Stimulated activated CD8-positive, alpha-beta memory T cell treated with anti-CD3 and anti-CD28 coated beads, Interleukin-12 subunit alpha, Interleukin-12 subunit beta, amount 100 ng/mL, for 1 hour (primary cell): ENCODE measurements around the gene EGR4.
"Not testable (repeated sequence)": the region's sequence is repeated elsewhere in the genome, so short reads cannot be mapped to it uniquely, and the experiment has no call there.

Experiments used
- DNase-seq: peaks from one replicate; pipeline ENCODE4 v3.0.0-alpha.2; 2020; ENCODE audit warnings: low read depth

Gene EGR4

DNA sequence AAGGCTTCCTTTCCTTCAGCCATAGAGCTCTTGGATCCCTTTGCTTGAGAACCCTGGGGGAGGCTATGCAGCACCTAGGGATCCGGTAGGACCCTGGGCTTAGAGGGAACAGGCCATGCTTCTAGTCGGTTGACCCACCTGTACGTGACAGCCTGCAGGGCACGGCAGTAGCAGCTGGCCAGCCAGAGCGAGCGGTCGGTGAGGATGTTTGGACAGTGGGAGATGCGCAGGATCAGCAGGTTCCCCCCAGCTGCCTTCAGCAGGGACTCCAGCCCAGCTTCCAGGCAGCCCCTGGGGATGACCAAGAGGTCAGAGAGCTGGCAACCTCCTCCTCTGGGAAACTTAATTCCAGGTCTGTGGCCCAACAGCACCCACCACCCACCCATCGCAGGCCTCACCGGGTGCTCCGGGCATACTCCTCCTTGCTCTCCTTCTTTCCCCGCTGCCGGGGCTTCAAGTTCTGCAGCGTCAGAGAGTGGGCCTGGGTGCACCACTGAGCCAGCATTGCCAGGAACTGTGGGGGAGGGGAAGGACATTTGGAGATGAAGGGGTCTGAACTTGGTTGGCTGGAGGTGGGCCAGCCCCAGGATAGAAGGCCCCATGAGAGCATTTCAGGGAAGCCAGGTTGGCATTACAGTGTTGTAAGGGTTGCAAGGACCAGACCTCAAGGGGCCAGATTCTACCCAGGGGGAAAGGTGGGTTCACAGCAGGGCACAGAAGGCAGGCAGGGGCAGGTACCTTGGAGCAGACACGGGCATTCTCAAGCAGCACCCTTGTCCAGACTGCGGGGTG, 29.6 kb downstream of the EGR4 start:
- no peak for DNase-seq

GRCh38 chr2:73262691-73263429, 30.5 kb downstream of the EGR4 start:
- DNase-seq, result not testable (repeated sequence)

DNA sequence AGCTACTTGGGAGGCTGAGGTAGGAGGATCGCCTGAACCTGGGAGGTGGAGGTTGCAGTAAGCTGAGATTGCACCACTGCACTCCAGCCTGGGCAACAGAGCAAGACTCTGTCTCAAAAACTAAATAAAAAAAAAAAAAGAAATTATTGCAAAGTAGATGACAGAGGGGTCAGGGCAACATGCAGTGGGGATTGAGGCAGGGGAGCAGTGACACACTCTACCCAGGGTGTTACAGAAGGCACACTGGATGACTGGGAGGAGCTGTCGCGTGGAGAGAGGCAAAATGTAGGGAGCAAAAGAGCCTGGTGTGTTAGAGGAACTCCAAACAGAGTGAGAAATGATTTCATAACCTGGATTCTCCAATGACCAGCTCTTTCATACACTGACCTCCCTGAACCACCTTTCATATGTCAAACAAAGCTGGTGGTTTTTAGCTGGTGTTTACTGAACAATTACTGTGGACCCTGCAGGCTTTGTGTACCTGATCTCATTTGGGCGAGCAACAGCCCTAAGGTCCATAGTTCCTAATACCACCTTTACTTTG, 31.2 kb downstream of the EGR4 start:
- DNase-seq, result no peak

DNA sequence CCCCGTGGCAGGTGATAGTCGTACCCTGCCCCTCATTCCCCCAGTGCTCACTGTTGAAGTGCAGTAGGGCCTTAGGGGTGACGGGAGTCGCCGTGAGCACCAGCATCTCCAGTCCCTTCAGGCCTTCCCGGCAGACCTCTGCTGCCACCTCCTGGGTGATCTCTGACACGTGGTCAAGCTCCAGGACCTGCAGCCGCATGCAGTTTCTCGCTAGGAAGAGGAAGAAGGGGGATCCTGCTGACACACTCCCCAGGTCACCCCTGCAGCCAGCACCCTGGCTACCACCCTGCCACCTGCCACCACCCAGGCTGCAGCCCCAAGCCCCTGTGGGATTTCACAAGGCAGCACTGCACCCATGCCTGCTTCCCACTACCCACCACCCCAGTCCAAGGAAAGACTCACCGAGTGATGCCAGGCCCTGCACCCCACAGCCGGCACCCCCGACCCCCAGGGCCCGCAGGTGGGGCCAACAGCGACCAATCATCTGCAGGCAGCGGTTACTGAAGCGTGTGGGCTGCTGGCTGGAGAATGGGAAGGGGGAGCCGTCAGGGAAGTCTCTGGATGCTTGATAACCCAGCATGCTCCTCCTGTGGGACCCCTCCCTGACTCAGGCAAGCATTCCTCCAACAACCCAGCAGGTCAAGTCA, 32.9 kb downstream of the EGR4 start:
- DNase-seq, result no peak

GRCh38 chr2:73259704-73260337, 33.5 kb downstream of the EGR4 start:
- no peak for DNase-seq

DNA sequence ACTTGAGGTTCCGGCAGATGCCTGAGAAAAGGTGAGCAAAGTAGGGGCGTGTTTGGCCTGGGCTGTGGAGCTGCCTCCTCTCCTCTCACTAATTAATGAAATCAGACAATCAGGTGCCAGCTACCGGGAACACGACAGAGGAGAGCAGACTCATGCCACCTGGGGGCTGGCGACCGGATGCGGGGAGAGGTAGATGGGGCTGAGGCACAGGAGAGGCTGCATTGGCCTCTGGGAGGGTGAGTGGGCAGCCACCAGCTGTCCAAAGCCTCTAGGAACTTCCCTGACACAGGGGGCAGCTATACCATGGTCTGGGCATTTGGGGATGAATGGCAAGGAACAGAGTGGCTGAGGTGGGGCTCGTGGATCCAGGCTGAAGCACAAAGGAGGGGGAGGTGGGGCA, 34.1 kb downstream of the EGR4 start:
- no peak for DNase-seq

DNA sequence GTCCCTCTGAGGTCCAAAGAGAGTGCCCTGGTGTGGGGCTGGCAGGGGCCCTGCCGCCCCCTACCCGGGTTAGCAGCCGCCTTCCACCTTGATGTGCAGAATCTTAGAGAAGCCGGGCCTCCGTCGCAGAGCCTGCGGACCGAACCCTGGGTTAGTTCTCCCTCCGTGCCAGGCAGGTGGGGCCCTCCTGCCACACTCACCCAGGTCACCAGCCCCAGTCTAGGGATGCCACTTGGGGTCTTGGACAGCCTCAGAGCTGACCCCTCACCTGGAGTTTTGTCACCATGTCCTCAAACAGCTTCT, 34.5 kb downstream of the EGR4 start:
- no peak for DNase-seq

DNA sequence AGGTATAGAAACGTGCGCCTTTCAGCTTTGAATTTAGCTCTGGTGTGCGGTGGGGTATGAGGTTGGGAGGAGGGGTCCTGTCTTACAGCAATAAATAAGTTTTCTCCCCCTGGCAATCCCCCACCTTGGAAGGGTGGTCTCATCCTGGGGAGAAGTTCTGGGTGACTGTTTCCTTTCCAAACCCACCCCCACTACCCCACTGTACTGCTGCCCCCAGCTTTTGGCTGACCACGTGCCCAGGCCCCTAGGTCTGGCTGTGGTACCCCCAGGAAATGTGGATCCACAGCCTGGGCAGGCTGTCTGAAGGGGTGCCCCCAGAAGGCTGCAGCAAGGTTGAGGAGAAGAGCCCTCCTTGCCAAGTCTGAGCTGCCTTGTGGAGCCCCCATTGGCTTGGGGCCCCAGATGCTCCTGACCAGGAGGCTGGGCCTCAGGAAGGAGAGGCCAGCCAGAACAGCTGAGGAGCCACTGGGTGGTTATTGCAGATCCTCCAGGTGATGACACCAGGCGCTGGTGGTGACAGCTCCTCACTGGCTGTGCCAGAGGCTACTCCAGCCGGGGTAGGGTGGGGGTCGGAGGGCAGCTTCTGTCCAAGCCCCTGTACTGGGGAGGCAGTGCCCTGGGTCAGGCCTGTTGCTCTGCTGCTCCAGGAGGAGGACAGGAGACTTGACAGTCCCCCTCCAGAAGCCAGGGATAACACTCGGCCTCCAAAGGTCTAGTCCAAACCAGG, 35.0 kb downstream of the EGR4 start:
- no peak for DNase-seq

GRCh38 chr2:73257425-73258125, 35.8 kb downstream of the EGR4 start:
- DNase-seq, result no peak

- no peak for DNase-seq
Measured at GRCh38 chr2:73257021-73257420, 36.3 kb downstream of the EGR4 start.

GRCh38 chr2:73256618-73256922, 36.8 kb downstream of the EGR4 start:
- DNase-seq, result no peak

DNA sequence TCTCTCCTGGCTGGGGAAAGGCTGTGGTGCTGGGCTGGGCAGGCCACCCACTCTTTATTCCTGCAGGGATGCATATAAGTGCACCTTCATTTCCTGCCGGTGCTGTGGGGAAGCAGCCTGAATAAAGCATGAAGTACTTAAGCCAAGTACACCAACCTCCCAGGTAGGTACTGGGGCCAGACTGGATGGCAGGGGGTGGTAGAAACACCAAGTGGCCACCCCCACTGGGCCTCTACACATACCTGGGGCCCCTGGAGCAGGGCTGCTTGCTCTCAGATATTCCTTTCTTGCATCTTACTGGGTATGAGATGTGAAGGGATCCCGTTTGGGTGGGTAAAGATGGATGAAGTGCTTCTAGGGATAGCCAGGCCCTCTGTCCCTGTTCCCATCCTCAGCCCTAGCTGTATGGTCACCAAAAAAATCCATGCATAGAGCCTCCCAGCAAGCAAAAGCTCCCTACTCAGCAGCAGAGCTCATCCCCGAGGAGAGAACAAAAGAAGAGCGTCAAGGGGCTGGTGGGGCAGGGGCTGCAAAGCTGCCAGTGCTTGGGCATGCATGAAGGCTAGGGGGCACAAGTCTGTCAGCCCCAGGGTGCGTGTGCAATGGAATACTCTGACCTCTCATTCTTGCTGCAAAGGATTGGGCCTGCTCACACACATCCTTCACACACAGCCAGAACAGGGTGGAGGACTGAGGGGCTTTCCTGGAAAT, 37.3 kb downstream of the EGR4 start:
- DNase-seq, result no peak

- no peak for DNase-seq
Measured at GRCh38 chr2:73255007-73255644, 38.2 kb downstream of the EGR4 start.

DNA sequence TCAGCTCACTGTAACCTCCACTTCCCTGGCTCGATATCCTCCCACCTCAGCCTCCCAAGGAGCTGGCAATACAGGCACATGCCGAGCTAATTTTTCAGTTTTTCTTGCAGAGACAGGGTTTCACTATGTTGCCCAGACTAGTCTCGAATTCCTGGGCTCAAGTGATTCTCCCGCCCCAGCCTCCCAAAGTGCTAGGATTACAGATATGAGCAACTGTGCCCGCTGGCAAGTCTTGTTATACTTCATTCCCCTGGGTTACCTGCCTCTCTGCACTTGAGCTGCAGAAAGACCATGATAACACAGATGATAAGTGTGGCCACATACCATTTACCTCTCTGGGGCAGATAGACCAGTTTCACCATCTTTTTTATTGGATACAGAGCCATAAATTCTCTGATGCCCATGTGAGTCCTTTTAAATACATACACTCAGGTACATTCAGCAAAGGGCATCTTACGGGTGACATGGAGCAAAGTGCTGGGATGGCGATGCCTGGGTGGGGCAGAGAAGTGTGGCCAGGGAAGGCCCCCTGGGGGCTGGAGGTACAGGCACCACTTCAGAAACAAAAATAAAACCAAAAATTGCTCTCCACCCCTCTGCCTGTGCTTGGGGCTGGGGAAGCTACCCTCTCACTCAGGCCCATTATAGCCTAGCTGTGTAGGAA, 38.9 kb downstream of the EGR4 start:
- DNase-seq, result no peak

DNA sequence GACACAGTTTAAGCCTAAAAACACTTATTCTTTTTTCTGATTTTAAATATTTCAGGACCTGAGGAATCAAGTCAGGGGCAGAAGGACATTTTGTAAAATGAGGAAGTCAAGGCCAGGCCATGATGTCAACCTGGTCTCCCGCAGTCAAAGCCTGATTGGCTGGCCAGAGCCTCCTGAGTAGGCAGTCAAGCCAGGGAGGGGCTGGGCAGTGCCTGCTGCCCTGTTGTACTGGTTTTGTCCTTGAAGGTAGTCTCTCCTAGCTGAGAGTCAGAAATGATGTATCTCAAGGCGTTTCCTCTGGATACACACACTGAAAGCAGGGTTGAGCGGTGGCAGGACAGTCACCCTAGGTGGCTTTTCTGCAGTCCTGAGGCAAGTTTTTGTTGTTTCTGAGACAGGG, 39.4 kb downstream of the EGR4 start:
- DNase-seq, result no peak

- DNase-seq, result no peak
Measured at GRCh38 chr2:73253400-73253799, 39.9 kb downstream of the EGR4 start.

DNA sequence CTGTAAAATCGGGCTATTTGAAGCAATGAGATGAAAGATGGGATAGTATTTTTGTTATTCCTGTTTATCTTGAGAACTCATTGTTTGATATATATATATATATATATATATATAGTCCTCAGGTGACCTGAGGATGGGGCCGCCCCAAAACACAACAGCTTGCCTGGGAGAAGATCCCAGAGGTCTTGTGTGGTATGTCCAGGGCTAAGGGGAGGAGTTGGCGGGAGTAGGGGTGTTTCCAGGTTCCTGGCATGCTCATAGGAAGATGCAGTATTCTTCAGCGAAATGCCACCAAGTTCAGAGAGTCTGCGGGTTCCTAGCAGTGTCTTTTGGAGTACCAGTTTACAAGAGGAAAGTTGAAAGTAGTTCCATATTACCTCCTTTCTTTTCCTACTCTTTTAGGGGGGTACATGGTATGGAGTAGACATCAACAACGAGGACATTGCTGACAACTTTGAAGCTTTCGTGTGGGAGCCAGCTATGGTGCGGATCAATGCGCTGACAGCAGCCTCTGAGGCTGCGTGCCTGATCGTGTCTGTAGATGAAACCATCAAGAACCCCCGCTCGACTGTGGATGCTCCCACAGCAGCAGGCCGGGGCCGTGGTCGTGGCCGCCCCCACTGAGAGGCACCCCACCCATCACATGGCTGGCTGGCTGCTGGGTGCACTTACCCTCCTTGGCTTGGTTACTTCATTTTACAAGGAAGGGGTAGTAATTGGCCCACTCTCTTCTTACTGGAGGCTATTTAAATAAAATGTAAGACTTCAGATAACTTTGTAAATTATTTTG, 40.9 kb downstream of the EGR4 start:
- no peak for DNase-seq

GRCh38 chr2:73250872-73251846, 42.2 kb downstream of the EGR4 start:
- DNase-seq, result no peak
